KBM-7 (cell line): ENCODE data around the gene PITHD1.
A peak's percentile ranks its signal among the peaks of the same experiment; 100 is the strongest.
"Not testable (repeated sequence)": the region's sequence is repeated elsewhere in the genome, so short reads cannot be mapped to it uniquely, and the experiment has no call there.

Experiments
- DNase-seq: peaks from one replicate; pipeline ENCODE4 v3.0.0-alpha.2; 2015
- in situ Hi-C: fragments of 300-500 bp; cut with MboI; formaldehyde crosslinking; loops from 2 replicates; pipeline ENCODE4 v1.14.3; 2020; ENCODE audit warnings: low sequenced_read_pairs, low pct_unique_long_range_greater_than_20kb, mixed read lengths

The PITHD1 gene

GRCh38 chr1:23772049-23772853 is 6.0 kb upstream of the PITHD1 start:
- in situ Hi-C loops: no loop called here

GRCh38 chr1:23772854-23773242 is 5.4 kb upstream of the PITHD1 start:
- in situ Hi-C loops: no loop called here
- DNase-seq: no peak

More at GRCh38 chr1:23772049-23772853, 6.0 kb upstream of the PITHD1 start:
- DNase-seq: peak; percentile 82

GRCh38 chr1:23774174-23774880 is 3.9 kb upstream of the PITHD1 start:
- in situ Hi-C loops: no loop called here
- DNase-seq: no peak

GRCh38 chr1:23776217-23776616 is 2.0 kb upstream of the PITHD1 start:
- DNase-seq: no peak
- in situ Hi-C loops: no loop called here

- no peak for DNase-seq
- in situ Hi-C loops: no loop called here
Observed at GRCh38 chr1:23779826-23780371, 1.7 kb downstream of the PITHD1 start.

GRCh38 chr1:23783141-23783540 is 4.9 kb downstream of the PITHD1 start:
- DNase-seq, in situ Hi-C loops: not testable (repeated sequence)

GRCh38 chr1:23784846-23785245 is 6.6 kb downstream of the PITHD1 start:
- in situ Hi-C loops: no loop called here
- no peak for DNase-seq

- in situ Hi-C loops: no loop called here
- no peak for DNase-seq
Observed at GRCh38 chr1:23787701-23788100, 9.5 kb downstream of the PITHD1 start.

- no peak for DNase-seq
- in situ Hi-C loops: no loop called here
Observed at GRCh38 chr1:23788695-23789094, 10.5 kb downstream of the PITHD1 start.

GRCh38 chr1:23790696-23791515 is 12.7 kb downstream of the PITHD1 start, which contains the start of gene LYPLA2:
Gene LYPLA2, plus strand, starts transcription at chr1:23791145. Its CDS starts 1,538 bp downstream, at chr1:23792683.
- DNase-seq: peak; percentile 90
- in situ Hi-C loops: no loop called here

GRCh38 chr1:23791516-23792047 is 13.4 kb downstream of the PITHD1 start:
- no peak for DNase-seq
- in situ Hi-C loops: no loop called here

GRCh38 chr1:23792151-23792945 is 14.1 kb downstream of the PITHD1 start:
- DNase-seq: no peak

GRCh38 chr1:23793018-23793781 is 15.0 kb downstream of the PITHD1 start:
- DNase-seq: no peak
- in situ Hi-C loops: no loop called here

More at GRCh38 chr1:23792151-23792945, 14.1 kb downstream of the PITHD1 start:
- in situ Hi-C loops: no loop called here

- in situ Hi-C loops: no loop called here
- no peak for DNase-seq
Observed at GRCh38 chr1:23793861-23794731, 15.9 kb downstream of the PITHD1 start.

- DNase-seq, in situ Hi-C loops: not testable (repeated sequence)
Observed at GRCh38 chr1:23794732-23795182, 16.5 kb downstream of the PITHD1 start.

- in situ Hi-C loops: no loop called here
- no peak for DNase-seq
Observed at GRCh38 chr1:23795676-23796465, 17.7 kb downstream of the PITHD1 start.
